SK-N-SH (cell line): ENCODE results near the gene ENTPD7. TPM values are rescaled to one million over a fixed set of nuclear protein-coding genes. Genes with fewer than 3 reads are reported as not detected.

Experiments used
- CTCF ChIA-PET: fragments of 300-600, 350-600 bp; formaldehyde crosslinking; extraction: SDS; loops from one replicate; lab custom pipeline; 2021; lab: Yijun Ruan, JAX
- POLR2A ChIA-PET: fragments of 350-600 bp; sonication (Branson Sonifier 250); formaldehyde crosslinking; extraction: SDS; loops from one replicate; lab custom pipeline; 2020; ENCODE audit warnings: antibody characterized with exemption, inconsistent platforms; lab: Yijun Ruan, JAX
- DNase-seq: peaks from one replicate; pipeline ENCODE4 v3.0.0; 2012
- H2AFZ ChIP-seq: fragments of 200-600 bp; sonication (generic); 2 replicates; pipeline ENCODE4 v1.8.1; 2016; ENCODE audit warnings: antibody characterized with exemption, mild to moderate bottlenecking, low read depth
- H3F3A ChIP-seq: fragments of 200-600 bp; sonication (generic); replicated peaks from 2 replicates; pipeline ENCODE3; 2016; ENCODE audit warnings: antibody characterized with exemption, mild to moderate bottlenecking; ENCODE audit not compliant: insufficient read depth
- H3K27ac ChIP-seq, 2 experiments: fragments of 200-500 bp in 1 of 2; fragments of 200-600 bp in 1 of 2; sonication (Bioruptor generic) in 1 of 2; sonication (generic), shearing (Covaris generic) in 1 of 2; 2 replicates each; pipeline versions ENCODE4 v1.5.1 to v1.6.1; 2014 to 2016; ENCODE audit warnings: low read depth in 2 of 2, inconsistent platforms in 1 of 2, low read length in 1 of 2, mild to moderate bottlenecking in 1 of 2, mixed read lengths in 1 of 2
- H3K27me3 ChIP-seq: fragments of 200-600 bp; sonication (generic), shearing (Covaris generic); 2 replicates; pipeline ENCODE4 v1.6.1; 2016; ENCODE audit warnings: mixed run types; ENCODE audit not compliant: insufficient read depth
- H3K36me3 ChIP-seq, 2 experiments: fragments of 200-500 bp in 1 of 2; fragments of 200-600 bp in 1 of 2; sonication (Bioruptor generic) in 1 of 2; sonication (generic) in 1 of 2; replicated peaks in 1 of 2; 2 replicates each; pipeline versions ENCODE3 to v1.5.1; 2014 to 2016; ENCODE audit warnings: low read length in 1 of 2, mild to moderate bottlenecking in 1 of 2; ENCODE audit not compliant: insufficient read depth in 2 of 2, control insufficient read depth in 1 of 2
- H3K4me1 ChIP-seq, 2 experiments: fragments of 200-500 bp in 1 of 2; fragments of 200-600 bp in 1 of 2; sonication (Bioruptor generic) in 1 of 2; sonication (generic), shearing (Covaris generic) in 1 of 2; 2 replicates each; pipeline versions ENCODE4 v1.5.1 to v1.6.1; 2014 to 2016; ENCODE audit warnings: low read depth in 1 of 2, low read length in 1 of 2, mixed run types in 1 of 2; ENCODE audit not compliant: insufficient read depth in 2 of 2, control insufficient read depth in 1 of 2
- H3K4me2 ChIP-seq: fragments of 200-600 bp; sonication (generic), shearing (Covaris generic); 2 replicates; pipeline ENCODE4 v1.6.1; 2017; ENCODE audit warnings: mixed run types
- H3K4me3 ChIP-seq, 2 experiments: fragments of 200-500 bp in 1 of 2; fragments of 200-600 bp in 1 of 2; sonication (Bioruptor generic) in 1 of 2; sonication (generic), shearing (Covaris generic) in 1 of 2; 2 replicates each; pipeline versions ENCODE4 v1.5.1 to v1.8.1; 2014 to 2016; ENCODE audit warnings: low read depth in 2 of 2, inconsistent platforms in 1 of 2, low read length in 1 of 2, mild to moderate bottlenecking in 1 of 2, mixed read lengths in 1 of 2, moderate library complexity in 1 of 2
- H3K79me2 ChIP-seq: fragments of 200-600 bp; sonication (generic); 2 replicates; pipeline ENCODE4 v1.8.1; 2017; ENCODE audit warnings: mild to moderate bottlenecking; ENCODE audit not compliant: insufficient read depth
- H3K9ac ChIP-seq: fragments of 200-600 bp; sonication (generic); 2 replicates; pipeline ENCODE4 v1.6.1; 2017; ENCODE audit warnings: mixed run types
- H3K9me2 ChIP-seq: fragments of 200-600 bp; sonication (generic); 2 replicates; pipeline ENCODE4 v1.6.1; 2017; ENCODE audit warnings: mixed run types
- H3K9me3 ChIP-seq: fragments of 200-600 bp; sonication (generic); 2 replicates; pipeline ENCODE4 v1.6.1; 2017; ENCODE audit warnings: mixed run types, mild to moderate bottlenecking, moderate library complexity
- H4K20me1 ChIP-seq: fragments of 200-600 bp; sonication (generic); 2 replicates; pipeline ENCODE4 v1.6.1; 2017; ENCODE audit warnings: mild to moderate bottlenecking, mixed run types; ENCODE audit not compliant: insufficient read depth
- CHD2 ChIP-seq: fragments of 150-350 bp; IDR thresholded peaks from 2 replicates; pipeline ENCODE4 v1.6.1; 2018; ENCODE audit warnings: low read length; ENCODE audit not compliant: partially characterized antibody
- ELF1 ChIP-seq: IDR thresholded peaks from 2 replicates; pipeline ENCODE4 v1.4.0; 2012
- GABPA ChIP-seq: IDR thresholded peaks from 2 replicates; pipeline ENCODE4 v1.4.0; 2012; ENCODE audit warnings: low read depth, mild to moderate bottlenecking
- MEF2A ChIP-seq: IDR thresholded peaks from 2 replicates; pipeline ENCODE4 v1.4.0; 2012; ENCODE audit warnings: low read depth, borderline replicate concordance
- MXI1 ChIP-seq: IDR thresholded peaks from 2 replicates; pipeline ENCODE4 v1.6.1; 2012; ENCODE audit warnings: mild to moderate bottlenecking, low read depth, low read length, improper control_type of control experiment
- NFIC ChIP-seq: IDR thresholded peaks from 2 replicates; pipeline ENCODE4 v1.4.0; 2012; ENCODE audit warnings: borderline replicate concordance
- POLR2AphosphoS5 ChIP-seq: IDR thresholded peaks from 2 replicates; pipeline ENCODE4 v1.6.1; 2012; ENCODE audit warnings: low read depth, low read length
- RAD21 ChIP-seq: IDR thresholded peaks from 2 replicates; pipeline ENCODE4 v1.6.1; 2012; ENCODE audit warnings: mild to moderate bottlenecking, low read length
- RFX5 ChIP-seq: IDR thresholded peaks from 2 replicates; pipeline ENCODE4 v1.6.1; 2012; ENCODE audit warnings: mild to moderate bottlenecking, improper control_type of control experiment, low read length
- RXRA ChIP-seq: IDR thresholded peaks from 2 replicates; pipeline ENCODE4 v1.4.0; 2012; ENCODE audit warnings: low read depth, mild to moderate bottlenecking, borderline replicate concordance
- SIN3A ChIP-seq: IDR thresholded peaks from 2 replicates; pipeline ENCODE4 v1.6.1; 2012; ENCODE audit warnings: low read depth, mild to moderate bottlenecking, low read length, moderate library complexity, borderline replicate concordance
- SMC3 ChIP-seq: IDR thresholded peaks from 2 replicates; pipeline ENCODE4 v1.6.1; 2012; ENCODE audit warnings: low read depth, low read length, improper control_type of control experiment
- TCF12 ChIP-seq: IDR thresholded peaks from 2 replicates; pipeline ENCODE4 v1.4.0; 2012
- TEAD4 ChIP-seq: IDR thresholded peaks from 2 replicates; pipeline ENCODE4 v1.4.0; 2012; ENCODE audit warnings: mild to moderate bottlenecking, borderline replicate concordance; ENCODE audit not compliant: insufficient read depth
- USF2 ChIP-seq: fragments of 150-350 bp; IDR thresholded peaks from 2 replicates; pipeline ENCODE4 v1.6.1; 2017; ENCODE audit warnings: antibody characterized with exemption, low read length, low read depth, borderline replicate concordance
- YY1 ChIP-seq: IDR thresholded peaks from 2 replicates; pipeline ENCODE4 v1.4.0; 2012; ENCODE audit warnings: low read depth, mild to moderate bottlenecking
- ZBTB33 ChIP-seq: IDR thresholded peaks from 2 replicates; pipeline ENCODE4 v1.4.0; 2012; ENCODE audit warnings: low read depth, borderline replicate concordance
- WGBS: methylation state at CpG from one replicate; pipeline ENCODE4 v1.1.6; 2017; ENCODE audit warnings: low lambda C conversion rate; 5-methylcytosine and 5-hydroxymethylcytosine counted together
- polyA plus RNA-seq, 3 experiments: library from polyadenylated mRNA; depleted of rRNA; stranded (reverse); fragments of >200 nt; gene quantifications; 2 replicates each; pipeline ENCODE4 v1.2.3, GENCODE V29; 2012
- TF ChIP-seq, protein P1 (sequence below): fragments of 150-350 bp; IDR thresholded peaks from 2 replicates; pipeline ENCODE4 v1.6.1; 2016; ENCODE audit warnings: mild to moderate bottlenecking, low read depth, low read length
- TF ChIP-seq, protein P2 (sequence below): IDR thresholded peaks from 2 replicates; pipeline ENCODE4; 2012
- TF ChIP-seq, protein P3 (sequence below): IDR thresholded peaks from 2 replicates; pipeline ENCODE4 v1.6.1; 2012; ENCODE audit warnings: mild to moderate bottlenecking, low read depth, low read length, moderate library complexity

The ENTPD7 gene
- polyA plus RNA-seq, 1 of the 3 experiments (the other 2 are of a cell fraction), result 3.9 TPM

DNA sequence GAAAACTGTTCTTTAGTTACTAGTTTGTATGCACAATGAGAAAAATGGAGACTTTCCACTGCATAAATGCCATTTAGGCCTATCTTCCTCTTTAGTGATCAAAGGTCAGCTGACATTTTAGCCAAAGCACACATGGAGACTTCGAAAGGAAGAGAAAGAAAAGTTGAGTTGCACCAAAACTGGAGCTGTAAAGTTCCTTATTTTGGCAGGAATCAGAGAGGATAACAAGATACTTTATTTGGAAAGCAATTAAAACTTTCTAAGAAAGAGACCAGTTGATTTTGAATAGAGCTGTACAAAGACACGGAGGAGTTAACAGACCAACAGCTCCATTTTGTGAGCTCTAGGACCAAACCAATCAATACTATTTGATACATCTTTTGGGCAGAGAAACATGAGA is 14.2 kb downstream of the ENTPD7 start:
- DNase-seq, result no peak
- H3K79me2 ChIP-seq, result peaks cover 48% of the 10 kb centered on the region
- H3K36me3 ChIP-seq, result peaks cover 12 to 32% of the 10 kb centered on the region in 2 experiments
- H3K9me3 ChIP-seq, result no peaks in the 10 kb centered on the region
- H3K27ac ChIP-seq, result no peak overlapping the region
- CTCF ChIA-PET, result no interaction called here
- 51% methylated on average over 2 of the region's 2 CpGs for WGBS
- H4K20me1 ChIP-seq, result no peaks in the 10 kb centered on the region
- H3K9me2 ChIP-seq, result no peaks in the 10 kb centered on the region
- no peak overlapping the region for H3K9ac ChIP-seq
- H3K27me3 ChIP-seq, result no peaks in the 10 kb centered on the region
- H3K4me3 ChIP-seq, result no peak overlapping the region
- TF ChIP-seq RXRA (no peak), POLR2AphosphoS5 (no peak), GABPA (no peak), RAD21 (no peak), RFX5 (no peak), MXI1 (no peak), MEF2A (no peak), SIN3A (no peak), ZBTB33 (no peak), ELF1 (no peak), NFIC (no peak), USF2 (no peak), YY1 (no peak), TCF12 (no peak), SMC3 (no peak), TEAD4 (no peak), CHD2 (no peak)
- TF ChIP-seq, protein P1, sequence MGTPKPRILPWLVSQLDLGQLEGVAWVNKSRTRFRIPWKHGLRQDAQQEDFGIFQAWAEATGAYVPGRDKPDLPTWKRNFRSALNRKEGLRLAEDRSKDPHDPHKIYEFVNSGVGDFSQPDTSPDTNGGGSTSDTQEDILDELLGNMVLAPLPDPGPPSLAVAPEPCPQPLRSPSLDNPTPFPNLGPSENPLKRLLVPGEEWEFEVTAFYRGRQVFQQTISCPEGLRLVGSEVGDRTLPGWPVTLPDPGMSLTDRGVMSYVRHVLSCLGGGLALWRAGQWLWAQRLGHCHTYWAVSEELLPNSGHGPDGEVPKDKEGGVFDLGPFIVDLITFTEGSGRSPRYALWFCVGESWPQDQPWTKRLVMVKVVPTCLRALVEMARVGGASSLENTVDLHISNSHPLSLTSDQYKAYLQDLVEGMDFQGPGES, result no peak
- TF ChIP-seq, protein P2, sequence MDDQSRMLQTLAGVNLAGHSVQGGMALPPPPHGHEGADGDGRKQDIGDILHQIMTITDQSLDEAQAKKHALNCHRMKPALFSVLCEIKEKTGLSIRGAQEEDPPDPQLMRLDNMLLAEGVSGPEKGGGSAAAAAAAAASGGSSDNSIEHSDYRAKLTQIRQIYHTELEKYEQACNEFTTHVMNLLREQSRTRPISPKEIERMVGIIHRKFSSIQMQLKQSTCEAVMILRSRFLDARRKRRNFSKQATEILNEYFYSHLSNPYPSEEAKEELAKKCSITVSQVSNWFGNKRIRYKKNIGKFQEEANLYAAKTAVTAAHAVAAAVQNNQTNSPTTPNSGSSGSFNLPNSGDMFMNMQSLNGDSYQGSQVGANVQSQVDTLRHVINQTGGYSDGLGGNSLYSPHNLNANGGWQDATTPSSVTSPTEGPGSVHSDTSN, result no peak
- TF ChIP-seq, protein P3, sequence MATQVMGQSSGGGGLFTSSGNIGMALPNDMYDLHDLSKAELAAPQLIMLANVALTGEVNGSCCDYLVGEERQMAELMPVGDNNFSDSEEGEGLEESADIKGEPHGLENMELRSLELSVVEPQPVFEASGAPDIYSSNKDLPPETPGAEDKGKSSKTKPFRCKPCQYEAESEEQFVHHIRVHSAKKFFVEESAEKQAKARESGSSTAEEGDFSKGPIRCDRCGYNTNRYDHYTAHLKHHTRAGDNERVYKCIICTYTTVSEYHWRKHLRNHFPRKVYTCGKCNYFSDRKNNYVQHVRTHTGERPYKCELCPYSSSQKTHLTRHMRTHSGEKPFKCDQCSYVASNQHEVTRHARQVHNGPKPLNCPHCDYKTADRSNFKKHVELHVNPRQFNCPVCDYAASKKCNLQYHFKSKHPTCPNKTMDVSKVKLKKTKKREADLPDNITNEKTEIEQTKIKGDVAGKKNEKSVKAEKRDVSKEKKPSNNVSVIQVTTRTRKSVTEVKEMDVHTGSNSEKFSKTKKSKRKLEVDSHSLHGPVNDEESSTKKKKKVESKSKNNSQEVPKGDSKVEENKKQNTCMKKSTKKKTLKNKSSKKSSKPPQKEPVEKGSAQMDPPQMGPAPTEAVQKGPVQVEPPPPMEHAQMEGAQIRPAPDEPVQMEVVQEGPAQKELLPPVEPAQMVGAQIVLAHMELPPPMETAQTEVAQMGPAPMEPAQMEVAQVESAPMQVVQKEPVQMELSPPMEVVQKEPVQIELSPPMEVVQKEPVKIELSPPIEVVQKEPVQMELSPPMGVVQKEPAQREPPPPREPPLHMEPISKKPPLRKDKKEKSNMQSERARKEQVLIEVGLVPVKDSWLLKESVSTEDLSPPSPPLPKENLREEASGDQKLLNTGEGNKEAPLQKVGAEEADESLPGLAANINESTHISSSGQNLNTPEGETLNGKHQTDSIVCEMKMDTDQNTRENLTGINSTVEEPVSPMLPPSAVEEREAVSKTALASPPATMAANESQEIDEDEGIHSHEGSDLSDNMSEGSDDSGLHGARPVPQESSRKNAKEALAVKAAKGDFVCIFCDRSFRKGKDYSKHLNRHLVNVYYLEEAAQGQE, result no peak
- TF ChIP-seq, all 33 proteins: peak for 0
- Histone ChIP-seq H2AFZ (no peak overlapping the region), H3K4me2 (no peak overlapping the region), H3F3A (peaks cover 7% of the 10 kb centered on the region), H3K4me1 (peaks cover 0 to 4% of the 10 kb centered on the region in 2 experiments; a peak in 2 of 4 replicates)
- POLR2A ChIA-PET, result no interaction called here
